Measurements from ENCODE around the gene NDOR1. TPM values are rescaled to one million over a fixed set of nuclear protein-coding genes. Genes with fewer than 3 reads are reported as not detected.

Gene NDOR1
- total and polyA plus RNA-seq, 12 donors, result 4.6 to 10.6 (median 5.6) TPM

DNA sequence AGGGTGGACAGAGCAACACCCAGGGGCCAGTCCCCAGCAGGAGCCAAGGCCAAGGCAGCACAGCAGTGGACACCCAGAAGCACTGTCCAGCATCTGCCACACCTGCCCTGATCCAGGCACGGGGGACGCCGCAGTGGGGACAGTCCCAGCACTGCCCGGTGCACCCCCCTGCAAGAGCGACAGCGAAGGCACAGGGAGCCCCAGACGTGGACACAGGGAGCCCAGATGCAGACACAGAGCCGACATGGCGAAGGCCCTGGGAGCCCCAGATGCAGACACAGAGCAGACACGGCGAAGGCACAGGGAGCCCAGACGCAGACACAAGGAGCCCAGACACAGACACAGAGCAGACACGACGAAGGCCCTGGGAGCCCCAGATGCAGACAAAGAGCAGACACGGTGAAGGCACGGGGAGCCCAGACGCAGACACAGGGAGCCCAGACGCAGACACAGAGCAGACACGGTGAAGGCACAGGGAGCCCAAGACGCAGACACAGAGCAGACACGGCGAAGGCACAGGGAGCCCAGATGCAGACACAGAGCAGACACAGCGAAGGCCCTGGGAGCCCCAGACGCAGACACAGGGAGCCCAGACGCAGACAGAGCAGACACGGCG, 21.4 kb upstream of the NDOR1 start:
- Histone ChIP-seq H3K36me3 (peaks cover 4 to 78% (median 49%) of the 10 kb centered on the region in 9 donors), H3K4me3 (no peak overlapping the region), H3K27ac (no peak overlapping the region), H3K27me3 (no peaks in the 10 kb centered on the region), H3K4me1 (peaks cover 15 to 31% (median 24%) of the 10 kb centered on the region in 9 donors), H3K9me3 (no peaks in the 10 kb centered on the region)
- no peak for ATAC-seq
- DNase-seq, result no peak
- intact Hi-C loops (cut with DNase I), result loop anchor here in 2 of 10 donors (10.0 kb wide), 1 partner anchor 49 kb away; the partner anchor contains the start of gene GRIN1 (in 2 of the 2)
- WGBS, 2 donors, result 90 to 92% methylated on average over 27 of the region's 27 CpGs
- TF ChIP-seq, protein P1, sequence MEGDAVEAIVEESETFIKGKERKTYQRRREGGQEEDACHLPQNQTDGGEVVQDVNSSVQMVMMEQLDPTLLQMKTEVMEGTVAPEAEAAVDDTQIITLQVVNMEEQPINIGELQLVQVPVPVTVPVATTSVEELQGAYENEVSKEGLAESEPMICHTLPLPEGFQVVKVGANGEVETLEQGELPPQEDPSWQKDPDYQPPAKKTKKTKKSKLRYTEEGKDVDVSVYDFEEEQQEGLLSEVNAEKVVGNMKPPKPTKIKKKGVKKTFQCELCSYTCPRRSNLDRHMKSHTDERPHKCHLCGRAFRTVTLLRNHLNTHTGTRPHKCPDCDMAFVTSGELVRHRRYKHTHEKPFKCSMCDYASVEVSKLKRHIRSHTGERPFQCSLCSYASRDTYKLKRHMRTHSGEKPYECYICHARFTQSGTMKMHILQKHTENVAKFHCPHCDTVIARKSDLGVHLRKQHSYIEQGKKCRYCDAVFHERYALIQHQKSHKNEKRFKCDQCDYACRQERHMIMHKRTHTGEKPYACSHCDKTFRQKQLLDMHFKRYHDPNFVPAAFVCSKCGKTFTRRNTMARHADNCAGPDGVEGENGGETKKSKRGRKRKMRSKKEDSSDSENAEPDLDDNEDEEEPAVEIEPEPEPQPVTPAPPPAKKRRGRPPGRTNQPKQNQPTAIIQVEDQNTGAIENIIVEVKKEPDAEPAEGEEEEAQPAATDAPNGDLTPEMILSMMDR (IDR thresholded peaks at IDR 0.05), result no peak

DNA sequence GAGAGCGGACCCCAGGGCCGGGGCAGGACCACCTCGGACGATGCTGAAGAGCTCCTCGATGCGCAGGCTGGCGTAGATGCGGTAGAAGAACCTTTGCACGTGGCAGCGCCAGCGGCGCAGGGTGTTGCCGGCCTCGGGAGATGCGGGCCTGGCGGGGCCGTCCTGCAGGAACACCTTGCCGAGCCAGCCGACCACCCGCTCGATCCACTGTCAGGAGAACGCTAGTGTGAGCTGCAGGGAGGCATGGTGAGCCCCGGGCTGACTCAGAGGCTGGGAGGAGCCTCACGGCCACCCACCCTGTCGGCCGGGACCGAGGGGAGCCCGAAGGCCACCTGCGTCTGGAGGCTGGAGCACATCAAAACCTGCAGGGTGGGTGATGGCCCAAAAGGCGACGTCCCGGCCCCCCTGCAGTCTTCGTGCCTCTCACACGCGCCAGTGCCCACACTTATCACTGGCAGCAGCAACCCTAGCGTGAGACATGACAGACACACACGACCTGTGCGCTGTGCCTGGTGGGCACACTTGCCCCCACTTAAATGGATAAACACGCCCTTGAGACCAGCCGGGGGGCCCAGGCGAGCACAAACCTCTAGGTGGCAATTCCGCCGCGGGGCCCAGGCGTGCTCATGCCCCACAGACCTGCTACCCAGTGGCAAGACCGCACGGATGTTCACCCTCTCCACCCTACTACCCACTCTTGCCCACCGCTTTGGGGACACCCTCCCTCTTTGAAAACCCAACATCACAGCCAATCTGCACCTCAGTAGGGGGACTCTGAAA, 20.4 kb upstream of the NDOR1 start:
- intact Hi-C loops (cut with DNase I), result loop anchor here in 5 of 10 donors (5.0 to 10.0 kb wide), 3 partner anchors 37 to 50 kb away; partner anchors contain the start of genes GRIN1 (in 2 of the 5), RNF208 (in 2 of the 5), CYSRT1 (in 1 of the 5) and RNF224 (in 1 of the 5)
- Histone ChIP-seq H3K4me3 (no peak overlapping the region), H3K4me1 (peaks cover 22 to 41% (median 34%) of the 10 kb centered on the region in 9 donors)

DNA sequence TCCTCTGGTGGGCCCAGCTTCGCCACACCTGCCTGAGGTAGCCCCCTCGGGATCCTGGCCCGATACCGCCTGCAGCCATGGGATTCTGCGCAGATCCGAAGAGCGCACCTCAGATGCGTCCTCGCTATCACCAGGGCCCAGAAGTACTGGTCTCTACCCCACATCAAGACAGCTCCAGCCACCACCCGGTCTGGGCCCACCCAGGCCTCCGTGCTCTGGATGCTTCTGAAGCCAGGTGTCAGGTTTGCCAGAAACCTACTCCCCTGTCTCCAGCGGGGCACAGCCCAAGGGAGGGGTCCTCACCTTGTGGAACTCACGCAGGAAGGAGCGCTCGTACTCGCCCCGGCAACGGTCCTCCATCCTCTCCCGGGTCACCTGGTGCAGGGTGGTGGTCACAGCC, 19.6 kb upstream of the NDOR1 start:
- intact Hi-C loops (cut with DNase I), result loop anchor here in 5 of 10 donors (5.0 to 10.0 kb wide), 3 partner anchors 36 to 51 kb away; partner anchors contain the start of genes GRIN1 (in 2 of the 5), RNF208 (in 2 of the 5), CYSRT1 (in 1 of the 5) and RNF224 (in 1 of the 5)
- Histone ChIP-seq H3K9me3 (no peaks in the 10 kb centered on the region), H3K4me1 (peaks cover 27 to 50% (median 42%) of the 10 kb centered on the region in 9 donors), H3K27me3 (no peaks in the 10 kb centered on the region), H3K27ac (no peak overlapping the region), H3K36me3 (peaks cover 0 to 73% (median 44%) of the 10 kb centered on the region in 9 donors), H3K4me3 (no peak overlapping the region)
- ATAC-seq (no peak), DNase-seq (no peak)
- TF ChIP-seq, protein P1 (IDR thresholded peaks at IDR 0.05), result no peak
- 93 to 95% methylated on average over 19 of the region's 19 CpGs for WGBS, 2 donors

More for the DNA sequence above, 20.4 kb upstream of the NDOR1 start:
- no peak for ATAC-seq
- H3K36me3 ChIP-seq, result peaks cover 4 to 73% (median 44%) of the 10 kb centered on the region in 9 donors
- H3K27ac ChIP-seq, result no peak overlapping the region
- DNase-seq, result no peak
- no peaks in the 10 kb centered on the region for H3K27me3 ChIP-seq
- WGBS, 2 donors, result 92 to 94% methylated on average over 48 of the region's 48 CpGs
- TF ChIP-seq, protein P1 (IDR thresholded peaks at IDR 0.05), result no peak
- no peaks in the 10 kb centered on the region for H3K9me3 ChIP-seq

DNA sequence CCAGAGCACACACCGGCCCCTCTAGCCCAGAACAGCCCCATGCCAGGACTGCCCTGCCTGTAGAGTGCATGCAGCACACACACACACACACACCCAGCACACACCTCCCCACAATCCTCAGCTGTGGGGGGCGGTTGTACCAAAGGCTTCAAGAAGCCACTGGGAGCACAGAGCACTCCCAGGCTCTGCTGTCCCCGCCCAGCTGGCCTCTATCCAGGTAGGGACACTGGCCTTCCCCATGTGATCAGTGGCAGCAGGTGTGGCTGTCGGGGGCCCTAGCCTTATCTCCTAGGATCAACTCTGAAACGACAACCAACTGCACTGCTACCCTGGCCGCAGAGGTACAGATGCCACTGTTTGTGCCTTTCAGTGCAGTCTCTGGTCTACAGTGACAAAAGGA, 19.1 kb upstream of the NDOR1 start:
- H3K9me3 ChIP-seq, result no peaks in the 10 kb centered on the region
- H3K4me3 ChIP-seq, result peak overlapping the region in 2 of 10 donors; percentile 98
- intact Hi-C loops (cut with DNase I), result loop anchor here in 5 of 10 donors (5.0 to 10.0 kb wide), 3 partner anchors 36 to 52 kb away; partner anchors contain the start of genes GRIN1 (in 2 of the 5), RNF208 (in 2 of the 5), CYSRT1 (in 1 of the 5) and RNF224 (in 1 of the 5)
- H3K27ac ChIP-seq, result no peak overlapping the region
- H3K27me3 ChIP-seq, result no peaks in the 10 kb centered on the region
- TF ChIP-seq, protein P1 (IDR thresholded peaks at IDR 0.05), result no peak
- WGBS, 2 donors, result 72 to 80% methylated on average over 6 of the region's 6 CpGs
- peaks cover 28 to 54% (median 44%) of the 10 kb centered on the region in 9 donors for H3K4me1 ChIP-seq
- no peak for ATAC-seq
- no peak for DNase-seq
- H3K36me3 ChIP-seq, result peaks cover 0 to 73% (median 43%) of the 10 kb centered on the region in 9 donors
